ENCODE measurements around the gene RFTN1. TPM values are rescaled to one million over a fixed set of nuclear protein-coding genes. Genes with fewer than 3 reads are reported as not detected.

Gene RFTN1
- total and polyA plus RNA-seq, 4 donors = 33.8 to 82.5 (median 53.4) TPM

DNA sequence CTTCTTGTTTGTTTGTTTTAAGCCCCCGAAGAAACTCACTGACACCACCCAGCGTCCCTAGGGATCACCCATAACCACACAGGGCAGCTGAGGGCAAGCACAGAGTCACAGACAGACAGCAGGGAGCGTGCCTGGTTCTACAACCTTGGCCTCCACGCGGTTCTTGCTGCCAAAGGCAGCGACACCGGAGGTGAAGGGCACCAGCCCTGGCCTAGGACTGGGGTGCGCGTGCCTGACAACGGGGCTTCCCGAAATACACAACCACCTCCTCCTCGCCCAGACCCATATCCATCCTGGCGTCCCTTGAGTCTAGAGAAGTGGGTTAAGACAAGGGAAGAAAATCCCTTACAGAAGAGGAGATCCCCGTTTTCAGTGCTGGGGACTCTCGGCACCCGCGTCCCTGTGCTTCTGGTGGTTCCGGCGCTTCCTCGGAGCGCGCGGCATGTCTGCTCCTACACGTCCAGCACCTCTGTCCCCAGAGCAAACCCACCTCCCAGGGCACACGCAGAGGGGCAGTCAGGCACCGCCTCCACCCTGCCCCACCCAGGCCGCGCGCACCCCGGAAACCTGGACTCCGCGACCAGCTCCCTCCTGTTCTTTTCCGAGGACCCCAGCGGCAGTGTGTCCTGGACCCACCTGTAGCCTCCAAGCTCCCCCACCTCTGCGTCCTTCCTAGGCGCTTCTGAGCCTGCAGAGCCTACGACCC, 911 bp downstream of the RFTN1 start:
- peaks cover 0 to 52% (median 25%) of the 10 kb centered on the region in 5 donors for H3K4me1 ChIP-seq (ENCODE audit: control insufficient read depth in 5 of 5, insufficient read depth in 5 of 5, low read length in 5 of 5)
- peak overlapping the region; percentile 21 to 69 for H3K9ac ChIP-seq (ENCODE audit: insufficient read depth in 1 of 2, low read length in 2 of 2)

DNA sequence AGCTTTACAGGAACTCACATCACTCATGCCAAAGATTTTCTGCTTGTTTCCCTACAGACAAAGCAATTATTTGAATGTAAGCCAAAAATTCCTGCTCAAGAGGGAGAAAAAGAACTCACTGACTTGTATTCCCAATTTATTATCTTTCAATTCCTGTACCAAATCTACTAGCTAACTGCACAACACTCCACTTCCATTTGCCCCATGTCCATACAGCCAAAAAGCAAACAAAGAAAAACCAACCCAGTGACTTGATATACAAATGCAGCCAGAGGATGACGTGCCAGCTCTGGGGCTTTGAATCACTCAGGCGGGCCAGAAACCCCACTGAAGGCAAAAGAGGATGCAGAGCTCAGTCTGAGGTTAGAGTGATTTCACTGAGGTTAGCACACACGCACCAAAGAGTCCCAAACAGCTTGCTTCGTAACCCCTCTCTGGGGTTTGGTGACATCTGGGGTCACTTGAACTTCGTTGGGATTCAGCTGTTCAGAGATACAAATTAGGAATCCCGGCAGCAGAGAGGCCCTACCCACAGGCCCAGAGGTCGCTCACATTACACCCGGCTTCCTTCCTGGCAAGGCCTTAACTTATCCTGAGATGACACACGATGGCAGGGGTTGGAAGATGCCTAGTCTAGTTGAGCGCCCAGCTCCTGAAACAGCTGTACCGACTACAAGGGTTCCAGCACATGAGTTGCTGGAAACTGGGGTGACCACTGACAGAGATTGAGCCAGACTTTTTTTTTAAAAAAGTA, 1.6 kb downstream of the RFTN1 start:
- peaks cover 0 to 3% (median 1%) of the 10 kb centered on the region in 4 donors for H3K36me3 ChIP-seq (ENCODE audit: control insufficient read depth in 4 of 4, insufficient read depth in 4 of 4, low read length in 4 of 4)
- no peaks in the 10 kb centered on the region for H3K9me3 ChIP-seq (ENCODE audit: control insufficient read depth in 4 of 4, insufficient read depth in 3 of 4, low read length in 3 of 4)
- H3K9ac ChIP-seq (ENCODE audit: insufficient read depth in 1 of 2, low read length in 2 of 2) = peak overlapping the region in 1 of 2 donors; percentile 69
- WGBS, 2 donors = 5 to 10% methylated on average over 11 of the region's 11 CpGs
- peaks cover 0 to 46% (median 26%) of the 10 kb centered on the region in 5 donors for H3K4me1 ChIP-seq (ENCODE audit: control insufficient read depth in 5 of 5, insufficient read depth in 5 of 5, low read length in 5 of 5)
- TF ChIP-seq, protein P1, sequence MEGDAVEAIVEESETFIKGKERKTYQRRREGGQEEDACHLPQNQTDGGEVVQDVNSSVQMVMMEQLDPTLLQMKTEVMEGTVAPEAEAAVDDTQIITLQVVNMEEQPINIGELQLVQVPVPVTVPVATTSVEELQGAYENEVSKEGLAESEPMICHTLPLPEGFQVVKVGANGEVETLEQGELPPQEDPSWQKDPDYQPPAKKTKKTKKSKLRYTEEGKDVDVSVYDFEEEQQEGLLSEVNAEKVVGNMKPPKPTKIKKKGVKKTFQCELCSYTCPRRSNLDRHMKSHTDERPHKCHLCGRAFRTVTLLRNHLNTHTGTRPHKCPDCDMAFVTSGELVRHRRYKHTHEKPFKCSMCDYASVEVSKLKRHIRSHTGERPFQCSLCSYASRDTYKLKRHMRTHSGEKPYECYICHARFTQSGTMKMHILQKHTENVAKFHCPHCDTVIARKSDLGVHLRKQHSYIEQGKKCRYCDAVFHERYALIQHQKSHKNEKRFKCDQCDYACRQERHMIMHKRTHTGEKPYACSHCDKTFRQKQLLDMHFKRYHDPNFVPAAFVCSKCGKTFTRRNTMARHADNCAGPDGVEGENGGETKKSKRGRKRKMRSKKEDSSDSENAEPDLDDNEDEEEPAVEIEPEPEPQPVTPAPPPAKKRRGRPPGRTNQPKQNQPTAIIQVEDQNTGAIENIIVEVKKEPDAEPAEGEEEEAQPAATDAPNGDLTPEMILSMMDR (IDR thresholded peaks at IDR 0.05; ENCODE audit: control extremely low read depth, extremely low read depth) = no peak
- peak overlapping the region; percentile 89 for H3K4me3 ChIP-seq
- H3K27ac ChIP-seq (ENCODE audit: low read depth in 1 of 2, low read length in 1 of 2) = peak overlapping the region; percentile 57 to 92
- H3K27me3 ChIP-seq (ENCODE audit: control insufficient read depth in 3 of 3, insufficient read depth in 3 of 3, low read length in 2 of 3) = no peaks in the 10 kb centered on the region
- ATAC-seq (ENCODE audit: insufficient read depth, low FRiP score) (peak; percentile 31), DNase-seq (peak; percentile 74 to 87 (median 83))

More for the DNA sequence above, 911 bp downstream of the RFTN1 start:
- Histone ChIP-seq H3K27ac (ENCODE audit: low read depth in 1 of 2, low read length in 1 of 2) (peak overlapping the region; percentile 57 to 92), H3K36me3 (ENCODE audit: control insufficient read depth in 4 of 4, insufficient read depth in 4 of 4, low read length in 4 of 4) (peaks cover 0 to 1% (median under 1%) of the 10 kb centered on the region in 4 donors), H3K9me3 (ENCODE audit: control insufficient read depth in 4 of 4, insufficient read depth in 3 of 4, low read length in 3 of 4) (no peaks in the 10 kb centered on the region), H3K27me3 (ENCODE audit: control insufficient read depth in 3 of 3, insufficient read depth in 3 of 3, low read length in 2 of 3) (no peaks in the 10 kb centered on the region), H3K4me3 (peak overlapping the region; percentile 89)
- DNase-seq (peak in 1 of 3 donors; percentile 63), ATAC-seq (ENCODE audit: insufficient read depth, low FRiP score) (peak; percentile 56)
- TF ChIP-seq, protein P1 (IDR thresholded peaks at IDR 0.05; ENCODE audit: control extremely low read depth, extremely low read depth) = no peak
- WGBS, 2 donors = 0 to 1% methylated on average over 36 to 37 of the region's 37 CpGs

DNA sequence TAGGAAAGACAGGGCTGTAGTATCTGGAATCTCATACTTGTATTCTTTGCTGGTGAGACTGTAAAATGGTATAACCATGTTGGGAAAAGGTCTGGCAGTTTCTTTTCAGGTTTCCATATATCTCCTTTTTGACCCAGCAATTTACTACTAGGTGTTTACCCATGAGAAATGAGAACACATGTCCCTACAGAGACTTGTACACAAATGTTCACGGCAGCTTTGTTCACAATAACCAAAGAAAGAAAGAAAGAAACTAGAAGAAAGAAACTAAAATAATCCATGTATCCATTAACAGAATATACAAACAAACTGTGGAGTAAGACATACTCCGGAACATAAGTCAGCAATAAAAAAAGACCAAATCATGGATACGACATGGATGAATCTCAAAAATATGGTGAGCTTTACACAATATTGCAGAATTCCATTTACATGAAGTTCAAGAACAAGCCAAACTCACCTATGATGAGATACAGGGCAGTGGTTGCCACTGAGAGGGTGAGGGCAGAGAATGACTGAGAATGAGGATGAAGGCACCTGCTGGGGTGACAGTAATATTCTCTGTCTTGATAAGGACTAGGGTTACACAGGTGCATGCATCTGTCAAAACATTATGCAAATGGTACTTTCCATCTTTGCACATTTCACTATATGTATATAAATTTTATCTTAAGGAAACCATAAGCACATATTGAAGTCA, 2.7 kb downstream of the RFTN1 start:
- no peak for DNase-seq
- H3K9me3 ChIP-seq (ENCODE audit: control insufficient read depth in 4 of 4, insufficient read depth in 3 of 4, low read length in 3 of 4) = no peaks in the 10 kb centered on the region
- H3K4me1 ChIP-seq (ENCODE audit: control insufficient read depth in 5 of 5, insufficient read depth in 5 of 5, low read length in 5 of 5) = peaks cover 0 to 37% (median 20%) of the 10 kb centered on the region in 5 donors
- no peaks in the 10 kb centered on the region for H3K27me3 ChIP-seq (ENCODE audit: control insufficient read depth in 3 of 3, insufficient read depth in 3 of 3, low read length in 2 of 3)
- TF ChIP-seq, protein P1 (IDR thresholded peaks at IDR 0.05; ENCODE audit: control extremely low read depth, extremely low read depth) = no peak
- WGBS, 2 donors = 85 to 91% methylated on average over 3 of the region's 3 CpGs
- no peak overlapping the region for H3K4me3 ChIP-seq
- H3K36me3 ChIP-seq (ENCODE audit: control insufficient read depth in 4 of 4, insufficient read depth in 4 of 4, low read length in 4 of 4) = peaks cover 0 to 3% (median 1%) of the 10 kb centered on the region in 4 donors
- no peak overlapping the region for H3K9ac ChIP-seq (ENCODE audit: insufficient read depth in 1 of 2, low read length in 2 of 2)
- ATAC-seq (ENCODE audit: insufficient read depth, low FRiP score) = no peak
- peak overlapping the region in 1 of 2 donors; percentile 53 for H3K27ac ChIP-seq (ENCODE audit: low read depth in 1 of 2, low read length in 1 of 2)
